Neural cell (in vitro differentiated cells): ENCODE measurements around the gene RCOR3. TPM values are rescaled to one million over a fixed set of nuclear protein-coding genes. Genes with fewer than 3 reads are reported as not detected.

Source experiments
- H2AFZ ChIP-seq: fragments of 200-600, 300-800 bp; sonication (generic), shearing (Covaris generic); 2 replicates; pipeline ENCODE4 v1.6.0; 2014; ENCODE audit warnings: low read depth, mild to moderate bottlenecking, antibody characterized with exemption, low read length, moderate library complexity
- H3F3A ChIP-seq: fragments of 200-600 bp; shearing (Covaris generic); 2 replicates; pipeline ENCODE4 v1.6.1; 2016; ENCODE audit warnings: mild to moderate bottlenecking, moderate library complexity, mixed read lengths, antibody characterized with exemption, low read length; ENCODE audit not compliant: insufficient read depth, poor library complexity, severe bottlenecking
- H3K27ac ChIP-seq: fragments of 200-600, 300-800 bp; sonication (generic), shearing (Covaris generic); 2 replicates; pipeline ENCODE4 v1.5.1; 2014; ENCODE audit warnings: mild to moderate bottlenecking, low read length, moderate library complexity
- H3K27me3 ChIP-seq: fragments of 300-800, 200-600 bp; sonication (generic), shearing (Covaris generic); 2 replicates; pipeline ENCODE4 v1.6.0; 2014; ENCODE audit warnings: mild to moderate bottlenecking, low read depth, low read length, moderate library complexity; ENCODE audit not compliant: insufficient read depth
- H3K36me3 ChIP-seq: fragments of 300-800, 200-600 bp; sonication (generic), shearing (Covaris generic); 2 replicates; pipeline ENCODE4 v1.5.1; 2014; ENCODE audit warnings: mild to moderate bottlenecking, antibody characterized with exemption, low read length, moderate library complexity; ENCODE audit not compliant: insufficient read depth
- H3K4me2 ChIP-seq: fragments of 300-800, 200-600 bp; sonication (generic), shearing (Covaris generic); 2 replicates; pipeline ENCODE4 v1.6.0; 2014; ENCODE audit warnings: mild to moderate bottlenecking, low read length
- H3K4me3 ChIP-seq: fragments of 300-800, 200-600 bp; sonication (generic), shearing (Covaris generic); 2 replicates; pipeline ENCODE4 v1.5.1; 2014; ENCODE audit warnings: mild to moderate bottlenecking, low read length, moderate library complexity
- H3K79me2 ChIP-seq: fragments of 200-600 bp; shearing (Covaris generic); replicated peaks from 2 replicates; pipeline ENCODE4 v1.6.0; 2014; ENCODE audit warnings: mild to moderate bottlenecking, low read length, moderate library complexity; ENCODE audit not compliant: insufficient read depth
- H3K9ac ChIP-seq: fragments of 300-800, 200-600 bp; sonication (generic), shearing (Covaris generic); 2 replicates; pipeline ENCODE4 v1.6.1; 2016; ENCODE audit warnings: mild to moderate bottlenecking, low read length, mixed read lengths
- H3K9me2 ChIP-seq: fragments of 200-600 bp; shearing (Covaris generic); 2 replicates; pipeline ENCODE4 v1.6.1; 2016; ENCODE audit warnings: mild to moderate bottlenecking, low read length, mixed read lengths; ENCODE audit not compliant: insufficient read depth
- H3K9me3 ChIP-seq: fragments of 200-600, 300-800 bp; sonication (generic), shearing (Covaris generic); 2 replicates; pipeline ENCODE4 v1.6.1; 2016; ENCODE audit warnings: mild to moderate bottlenecking, mixed run types, low read length, moderate library complexity, mixed read lengths
- H4K20me1 ChIP-seq: fragments of 200-600 bp; shearing (Covaris generic); 2 replicates; pipeline ENCODE4 v1.6.1; 2016; ENCODE audit warnings: mild to moderate bottlenecking, mixed run types; ENCODE audit not compliant: insufficient read depth
- EP300 ChIP-seq: fragments of 450-650 bp; conservative IDR thresholded peaks from 2 replicates; pipeline ENCODE4 v1.6.1; 2014; ENCODE audit warnings: antibody characterized with exemption, mild to moderate bottlenecking, moderate library complexity; ENCODE audit not compliant: poor library complexity, severe bottlenecking
- EZH2 ChIP-seq: fragments of 200-600, 300-800 bp; shearing (Covaris generic), sonication (generic); IDR thresholded peaks from 2 replicates; pipeline ENCODE4 v1.6.1; 2014; ENCODE audit warnings: antibody characterized with exemption, low read length, borderline replicate concordance, mild to moderate bottlenecking; ENCODE audit not compliant: insufficient read depth, poor library complexity, severe bottlenecking
- MXI1 ChIP-seq: fragments of 450-650 bp; conservative IDR thresholded peaks from 2 replicates; pipeline ENCODE4 v1.6.1; 2014; ENCODE audit warnings: antibody characterized with exemption, mild to moderate bottlenecking; ENCODE audit not compliant: poor library complexity, severe bottlenecking
- POLR2AphosphoS5 ChIP-seq: IDR thresholded peaks from 2 replicates; pipeline ENCODE4 v1.6.1; 2012
- RAD21 ChIP-seq: fragments of 450-650 bp; conservative IDR thresholded peaks from 2 replicates; pipeline ENCODE4 v1.6.1; 2014; ENCODE audit warnings: antibody characterized with exemption, mild to moderate bottlenecking, moderate library complexity
- SMC3 ChIP-seq: fragments of 450-650 bp; conservative IDR thresholded peaks from 2 replicates; pipeline ENCODE4 v1.6.1; 2014; ENCODE audit warnings: antibody characterized with exemption, mild to moderate bottlenecking, moderate library complexity; ENCODE audit not compliant: poor library complexity
- TAF1 ChIP-seq: IDR thresholded peaks from 2 replicates; pipeline ENCODE4 v1.6.1; 2012; ENCODE audit warnings: low read depth
- polyA plus RNA-seq: library from polyadenylated mRNA; depleted of rRNA; stranded (reverse); fragments of >200 nt; gene quantifications from 2 replicates; pipeline ENCODE4 v1.2.3, GENCODE V29; 2014
- TF ChIP-seq, protein P1 (sequence below): IDR thresholded peaks from 2 replicates; pipeline ENCODE4 v1.6.1; 2012; ENCODE audit warnings: borderline replicate concordance
- TF ChIP-seq, protein P2 (sequence below): fragments of 450-650 bp; IDR thresholded peaks from 2 replicates; pipeline ENCODE4 v1.5.1; 2014; ENCODE audit warnings: antibody characterized with exemption, mild to moderate bottlenecking, moderate library complexity; ENCODE audit not compliant: poor library complexity, severe bottlenecking

The RCOR3 gene
- polyA plus RNA-seq, 1 donor from 2014 or later: 61.6 TPM

DNA sequence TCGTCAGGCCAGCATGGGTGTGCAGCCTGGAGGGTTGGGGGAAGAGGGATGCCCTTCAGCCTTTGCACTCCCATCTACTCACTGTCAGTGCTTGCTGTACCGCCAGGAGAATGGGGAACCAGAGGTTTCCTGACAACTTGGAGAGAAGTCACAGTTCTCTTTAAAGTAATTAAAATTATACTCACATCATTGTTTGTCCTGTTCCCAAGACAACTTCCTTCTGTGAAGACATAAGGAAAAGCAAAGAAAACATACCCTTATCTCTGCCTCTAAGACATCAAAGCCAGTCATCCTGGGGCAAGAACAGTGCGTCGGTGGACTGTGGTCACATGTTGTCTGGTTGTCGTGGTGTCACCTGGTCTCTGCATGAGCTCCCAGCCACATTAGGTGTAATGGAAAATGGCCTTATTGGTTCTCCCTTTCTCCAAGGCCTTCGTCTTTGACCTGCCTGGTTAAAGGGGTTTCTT lies 85.0 kb downstream of the RCOR3 start (continued):
- TF ChIP-seq EZH2: no peak

DNA sequence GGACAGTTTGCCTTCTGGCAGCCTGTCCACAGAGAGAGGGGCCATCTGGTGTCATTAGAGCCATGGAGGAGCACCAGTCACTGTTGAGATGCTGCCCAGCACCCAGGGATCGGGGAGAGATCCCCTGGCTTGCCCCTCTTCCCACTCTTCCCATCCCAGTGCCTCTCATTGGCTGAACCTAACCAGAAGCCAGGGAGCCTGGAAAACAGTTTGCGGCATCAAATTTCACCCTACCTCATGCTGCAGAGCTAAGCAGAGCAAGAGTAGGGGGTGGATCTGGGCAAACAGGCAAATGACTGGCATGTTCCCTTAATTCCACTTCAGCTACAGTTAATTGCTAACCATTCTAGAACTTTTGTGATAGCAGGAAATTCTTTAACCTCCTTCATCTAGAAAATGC lies 86.6 kb downstream of the RCOR3 start:
- Histone ChIP-seq H3K4me3 (no peak overlapping the region), H3K9ac (no peak overlapping the region), H3K27ac (no peak overlapping the region), H3K9me3 (no peaks in the 10 kb centered on the region), H3K9me2 (no peaks in the 10 kb centered on the region), H3K4me2 (no peak overlapping the region), H3K79me2 (no peaks in the 10 kb centered on the region), H2AFZ (no peak overlapping the region), H3F3A (no peaks in the 10 kb centered on the region), H3K27me3 (no peaks in the 10 kb centered on the region), H4K20me1 (no peaks in the 10 kb centered on the region), H3K36me3 (no peaks in the 10 kb centered on the region)
- TF ChIP-seq TAF1 (no peak), SMC3 (no peak), RAD21 (no peak), MXI1 (no peak), POLR2AphosphoS5 (no peak), EZH2 (no peak), EP300 (no peak)
- TF ChIP-seq, protein P1, sequence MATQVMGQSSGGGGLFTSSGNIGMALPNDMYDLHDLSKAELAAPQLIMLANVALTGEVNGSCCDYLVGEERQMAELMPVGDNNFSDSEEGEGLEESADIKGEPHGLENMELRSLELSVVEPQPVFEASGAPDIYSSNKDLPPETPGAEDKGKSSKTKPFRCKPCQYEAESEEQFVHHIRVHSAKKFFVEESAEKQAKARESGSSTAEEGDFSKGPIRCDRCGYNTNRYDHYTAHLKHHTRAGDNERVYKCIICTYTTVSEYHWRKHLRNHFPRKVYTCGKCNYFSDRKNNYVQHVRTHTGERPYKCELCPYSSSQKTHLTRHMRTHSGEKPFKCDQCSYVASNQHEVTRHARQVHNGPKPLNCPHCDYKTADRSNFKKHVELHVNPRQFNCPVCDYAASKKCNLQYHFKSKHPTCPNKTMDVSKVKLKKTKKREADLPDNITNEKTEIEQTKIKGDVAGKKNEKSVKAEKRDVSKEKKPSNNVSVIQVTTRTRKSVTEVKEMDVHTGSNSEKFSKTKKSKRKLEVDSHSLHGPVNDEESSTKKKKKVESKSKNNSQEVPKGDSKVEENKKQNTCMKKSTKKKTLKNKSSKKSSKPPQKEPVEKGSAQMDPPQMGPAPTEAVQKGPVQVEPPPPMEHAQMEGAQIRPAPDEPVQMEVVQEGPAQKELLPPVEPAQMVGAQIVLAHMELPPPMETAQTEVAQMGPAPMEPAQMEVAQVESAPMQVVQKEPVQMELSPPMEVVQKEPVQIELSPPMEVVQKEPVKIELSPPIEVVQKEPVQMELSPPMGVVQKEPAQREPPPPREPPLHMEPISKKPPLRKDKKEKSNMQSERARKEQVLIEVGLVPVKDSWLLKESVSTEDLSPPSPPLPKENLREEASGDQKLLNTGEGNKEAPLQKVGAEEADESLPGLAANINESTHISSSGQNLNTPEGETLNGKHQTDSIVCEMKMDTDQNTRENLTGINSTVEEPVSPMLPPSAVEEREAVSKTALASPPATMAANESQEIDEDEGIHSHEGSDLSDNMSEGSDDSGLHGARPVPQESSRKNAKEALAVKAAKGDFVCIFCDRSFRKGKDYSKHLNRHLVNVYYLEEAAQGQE: no peak
- TF ChIP-seq, protein P2, sequence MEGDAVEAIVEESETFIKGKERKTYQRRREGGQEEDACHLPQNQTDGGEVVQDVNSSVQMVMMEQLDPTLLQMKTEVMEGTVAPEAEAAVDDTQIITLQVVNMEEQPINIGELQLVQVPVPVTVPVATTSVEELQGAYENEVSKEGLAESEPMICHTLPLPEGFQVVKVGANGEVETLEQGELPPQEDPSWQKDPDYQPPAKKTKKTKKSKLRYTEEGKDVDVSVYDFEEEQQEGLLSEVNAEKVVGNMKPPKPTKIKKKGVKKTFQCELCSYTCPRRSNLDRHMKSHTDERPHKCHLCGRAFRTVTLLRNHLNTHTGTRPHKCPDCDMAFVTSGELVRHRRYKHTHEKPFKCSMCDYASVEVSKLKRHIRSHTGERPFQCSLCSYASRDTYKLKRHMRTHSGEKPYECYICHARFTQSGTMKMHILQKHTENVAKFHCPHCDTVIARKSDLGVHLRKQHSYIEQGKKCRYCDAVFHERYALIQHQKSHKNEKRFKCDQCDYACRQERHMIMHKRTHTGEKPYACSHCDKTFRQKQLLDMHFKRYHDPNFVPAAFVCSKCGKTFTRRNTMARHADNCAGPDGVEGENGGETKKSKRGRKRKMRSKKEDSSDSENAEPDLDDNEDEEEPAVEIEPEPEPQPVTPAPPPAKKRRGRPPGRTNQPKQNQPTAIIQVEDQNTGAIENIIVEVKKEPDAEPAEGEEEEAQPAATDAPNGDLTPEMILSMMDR: no peak

DNA sequence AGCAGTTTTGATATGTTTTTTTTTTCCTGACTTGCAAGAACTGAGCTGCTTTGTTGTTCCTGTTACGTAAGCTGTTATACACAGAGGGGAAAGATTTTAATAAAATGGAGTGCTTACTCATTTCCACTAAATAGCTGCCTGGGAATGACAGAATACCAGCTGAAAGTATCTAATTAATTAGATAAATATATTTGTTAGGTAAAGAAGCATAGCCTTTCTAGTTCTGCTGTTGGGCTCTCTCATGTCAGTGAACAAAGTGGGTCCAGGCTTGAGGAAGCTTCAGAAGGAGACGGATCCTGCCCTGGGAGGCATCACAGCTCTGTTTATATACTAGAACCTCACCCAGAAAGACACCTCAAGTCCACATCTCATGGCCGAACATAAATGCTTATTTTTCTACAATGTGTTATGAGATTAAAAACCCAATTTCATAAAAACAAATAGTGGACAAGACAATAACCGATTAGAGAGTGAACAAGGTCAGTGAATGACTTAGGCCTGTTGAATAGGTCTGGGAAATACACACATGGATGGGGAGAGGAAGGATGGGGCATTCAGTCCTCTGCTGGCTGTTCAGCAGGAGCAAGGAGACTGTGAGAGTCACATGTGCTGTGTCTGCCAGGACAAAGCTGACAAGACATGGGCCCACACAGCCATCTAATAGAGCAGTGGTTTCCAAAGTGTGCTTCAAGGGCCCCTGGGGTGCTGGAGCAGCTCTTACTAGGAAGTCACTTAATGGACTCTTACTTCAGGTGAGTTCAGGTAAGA lies 88.1 kb downstream of the RCOR3 start:
- no peak overlapping the region for H3K4me2 ChIP-seq
- H3K9ac ChIP-seq: no peak overlapping the region
- no peaks in the 10 kb centered on the region for H3K9me3 ChIP-seq
- no peak overlapping the region for H2AFZ ChIP-seq
- TF ChIP-seq EP300 (no peak), TAF1 (no peak), MXI1 (no peak), EZH2 (no peak), SMC3 (no peak), POLR2AphosphoS5 (no peak), RAD21 (no peak)
- TF ChIP-seq, protein P2: no peak
- TF ChIP-seq, protein P1: no peak
- no peaks in the 10 kb centered on the region for H3F3A ChIP-seq
- no peaks in the 10 kb centered on the region for H3K79me2 ChIP-seq
- no peaks in the 10 kb centered on the region for H3K27me3 ChIP-seq
- H3K36me3 ChIP-seq: no peaks in the 10 kb centered on the region
- H4K20me1 ChIP-seq: no peaks in the 10 kb centered on the region
- no peaks in the 10 kb centered on the region for H3K9me2 ChIP-seq
- H3K27ac ChIP-seq: no peak overlapping the region
- no peak overlapping the region for H3K4me3 ChIP-seq
